HEK293 (cell line): Measurements from ENCODE around the gene SH2D2A.
A peak's percentile ranks its signal among the peaks of the same experiment; 100 is the strongest.

Experiments used
- CTCF ChIA-PET: fragments of 350-600 bp; formaldehyde crosslinking; extraction: SDS; loops from one replicate; lab custom pipeline; 2021; ENCODE audit warnings: antibody characterized with exemption; lab: Yijun Ruan, JAX
- POLR2A ChIA-PET: fragments of 300-600 bp; formaldehyde crosslinking; extraction: SDS; loops from one replicate; lab custom pipeline; 2020; ENCODE audit warnings: antibody characterized with exemption, inconsistent platforms; lab: Yijun Ruan, JAX
- H3K27ac ChIP-seq: fragments of 200-500 bp; sonication (Bioruptor generic); 2 replicates; pipeline ENCODE4 v1.5.1; 2014; ENCODE audit warnings: low read depth, low read length, control low read depth, inconsistent platforms; ENCODE audit errors: extremely low read depth
- H3K36me3 ChIP-seq, 2 experiments: fragments of 200-500 bp in 1 of 2; sonication (Bioruptor generic) in 1 of 2; 1 replicate in 1 of 2; 2 replicates in 1 of 2; pipeline ENCODE4 v1.5.1; 2014 to 2017; ENCODE audit warnings: inconsistent platforms in 2 of 2, low read length in 2 of 2; ENCODE audit not compliant: control insufficient read depth in 2 of 2, insufficient read depth in 1 of 2
- H3K4me1 ChIP-seq: fragments of 200-500 bp; sonication (Bioruptor generic); 2 replicates; pipeline ENCODE4 v1.5.1; 2014; ENCODE audit warnings: mild to moderate bottlenecking, low read length, inconsistent platforms; ENCODE audit not compliant: control insufficient read depth, insufficient read depth
- H3K4me3 ChIP-seq: 2 replicates; pipeline ENCODE4 v1.5.1; 2011; ENCODE audit warnings: low read depth, mild to moderate bottlenecking, control low read depth, low read length, moderate library complexity
- H3K9me3 ChIP-seq: fragments of 200-500 bp; sonication (Bioruptor generic); 2 replicates; pipeline ENCODE4 v1.5.1; 2014; ENCODE audit warnings: low read depth, low read length, inconsistent platforms; ENCODE audit not compliant: control insufficient read depth, insufficient read depth
- GLI2 ChIP-seq: fragments of 450-650 bp; formaldehyde crosslinking; IDR thresholded peaks from 2 replicates; pipeline ENCODE4; 2017; ENCODE audit warnings: missing biosample characterization, missing genetic modification characterization, low read depth, borderline replicate concordance
- GLIS1 ChIP-seq: fragments of 450-650 bp; formaldehyde crosslinking; IDR thresholded peaks from 2 replicates; pipeline ENCODE4 v1.5.1; 2016; ENCODE audit warnings: missing biosample characterization, missing genetic modification characterization
- KLF8 ChIP-seq: fragments of 450-650 bp; formaldehyde crosslinking; IDR thresholded peaks from 2 replicates; pipeline ENCODE4 v1.5.1; 2016; ENCODE audit warnings: missing biosample characterization, missing genetic modification characterization
- MYNN ChIP-seq: fragments of 450-650 bp; formaldehyde crosslinking; IDR thresholded peaks from 2 replicates; pipeline ENCODE4 v1.5.1; 2016; ENCODE audit warnings: missing biosample characterization, missing genetic modification characterization, borderline replicate concordance
- PRDM2 ChIP-seq: fragments of 450-650 bp; formaldehyde crosslinking; IDR thresholded peaks from 2 replicates; pipeline ENCODE4 v1.5.1; 2016; ENCODE audit warnings: missing biosample characterization, missing genetic modification characterization, borderline replicate concordance
- ZBTB11 ChIP-seq: fragments of 450-650 bp; formaldehyde crosslinking; conservative IDR thresholded peaks from 2 replicates; pipeline ENCODE4 v1.5.1; 2016; ENCODE audit warnings: low read depth, missing biosample characterization, missing genetic modification characterization
- ZBTB26 ChIP-seq: fragments of 450-650 bp; formaldehyde crosslinking; optimal IDR thresholded peaks from 2 replicates; pipeline ENCODE3; 2016; ENCODE audit warnings: missing biosample characterization, mild to moderate bottlenecking, missing genetic modification characterization
- ZIC2 ChIP-seq: fragments of 450-650 bp; formaldehyde crosslinking; IDR thresholded peaks from 2 replicates; pipeline ENCODE4 v1.5.1; 2016; ENCODE audit warnings: missing biosample characterization, missing genetic modification characterization
- ZNF114 ChIP-seq: fragments of 450-650 bp; formaldehyde crosslinking; IDR thresholded peaks from 2 replicates; pipeline ENCODE4 v1.5.0; 2017; ENCODE audit warnings: missing biosample characterization, missing genetic modification characterization
- ZNF138 ChIP-seq: fragments of 450-650 bp; formaldehyde crosslinking; IDR thresholded peaks from 2 replicates; pipeline ENCODE4 v1.5.1; 2016; ENCODE audit warnings: missing biosample characterization, missing genetic modification characterization, borderline replicate concordance
- ZNF140 ChIP-seq: fragments of 450-650 bp; formaldehyde crosslinking; IDR thresholded peaks from 2 replicates; pipeline ENCODE4 v1.5.1; 2016; ENCODE audit warnings: missing biosample characterization, missing genetic modification characterization
- ZNF18 ChIP-seq: fragments of 450-650 bp; formaldehyde crosslinking; IDR thresholded peaks from 2 replicates; pipeline ENCODE4 v1.5.1; 2016; ENCODE audit warnings: missing biosample characterization, missing genetic modification characterization
- ZNF311 ChIP-seq: fragments of 450-650 bp; formaldehyde crosslinking; IDR thresholded peaks from 2 replicates; pipeline ENCODE4 v1.5.1; 2017; ENCODE audit warnings: missing biosample characterization, missing genetic modification characterization, borderline replicate concordance
- ZNF324 ChIP-seq: fragments of 450-650 bp; formaldehyde crosslinking; IDR thresholded peaks from 2 replicates; pipeline ENCODE4 v1.5.1; 2016; ENCODE audit warnings: missing biosample characterization, missing genetic modification characterization
- ZNF350 ChIP-seq: fragments of 450-650 bp; formaldehyde crosslinking; IDR thresholded peaks from 2 replicates; pipeline ENCODE4 v1.5.0; 2017; ENCODE audit warnings: missing biosample characterization, mild to moderate bottlenecking, missing genetic modification characterization
- ZNF354C ChIP-seq: fragments of 450-650 bp; formaldehyde crosslinking; IDR thresholded peaks from 2 replicates; pipeline ENCODE4 v1.5.1; 2016; ENCODE audit warnings: missing biosample characterization, missing genetic modification characterization, low read depth, borderline replicate concordance
- ZNF362 ChIP-seq: fragments of 450-650 bp; formaldehyde crosslinking; IDR thresholded peaks from 2 replicates; pipeline ENCODE4 v1.5.1; 2016; ENCODE audit warnings: missing biosample characterization, missing genetic modification characterization
- ZNF37A ChIP-seq: fragments of 450-650 bp; IDR thresholded peaks from 2 replicates; pipeline ENCODE4 v1.5.1; 2018; ENCODE audit warnings: missing biosample characterization, missing genetic modification characterization
- ZNF473 ChIP-seq: fragments of 450-650 bp; formaldehyde crosslinking; IDR thresholded peaks from 2 replicates; pipeline ENCODE4 v1.5.1; 2017; ENCODE audit warnings: missing biosample characterization, missing genetic modification characterization
- ZNF48 ChIP-seq: fragments of 450-650 bp; formaldehyde crosslinking; IDR thresholded peaks from 2 replicates; pipeline ENCODE4 v1.5.1; 2016; ENCODE audit warnings: missing biosample characterization, missing genetic modification characterization
- ZNF529 ChIP-seq: fragments of 450-650 bp; formaldehyde crosslinking; IDR thresholded peaks from 2 replicates; pipeline ENCODE4 v1.5.1; 2017; ENCODE audit warnings: missing genetic modification characterization, missing biosample characterization; ENCODE audit not compliant: insufficient replicate concordance
- ZNF585B ChIP-seq: fragments of 450-650 bp; formaldehyde crosslinking; IDR thresholded peaks from 2 replicates; pipeline ENCODE4 v1.5.1; 2016; ENCODE audit warnings: missing biosample characterization, missing genetic modification characterization
- ZNF626 ChIP-seq: fragments of 450-650 bp; sonication (Bioruptor Pico); formaldehyde crosslinking; IDR thresholded peaks from 2 replicates; pipeline ENCODE4 v1.5.1; 2018; ENCODE audit warnings: missing biosample characterization, missing genetic modification characterization, inconsistent platforms
- ZNF843 ChIP-seq: fragments of 450-650 bp; formaldehyde crosslinking; IDR thresholded peaks from 2 replicates; pipeline ENCODE4 v1.5.1; 2016; ENCODE audit warnings: missing biosample characterization, missing genetic modification characterization

SH2D2A gene

GRCh38 chr1:156860113-156860627 lies 43.5 kb upstream of the SH2D2A start:
- Histone ChIP-seq H3K4me3 (peak overlapping the region; percentile 35), H3K4me1 (peaks cover 2% of the 10 kb centered on the region; the same call in 1 of the 2 replicates), H3K27ac (no peak overlapping the region), H3K9me3 (no peaks in the 10 kb centered on the region), H3K36me3 (no peaks in the 10 kb centered on the region)
- ChIA-PET CTCF (interaction anchor here (0.6 to 7.6 kb wide), 48 partner anchors 9 to 284 kb away, joined by 3 to 129 read pairs (median 6); partner anchors contain the start of genes ISG20L2, METTL25B, PRCC and SH2D2A), POLR2A (interaction anchor here (1.0 to 2.2 kb wide), 6 partner anchors 27 to 171 kb away, joined by 4 to 14 read pairs (median 4); partner anchors contain the start of genes ISG20L2, METTL25B and PRCC)
- TF ChIP-seq MYNN (tag by site-specific recombination) (no peak), ZNF324 (tag by site-specific recombination) (0 out of 2 replicates have a peak, but pooled peaks have one; percentile 35), ZNF362 (no peak), ZNF18 (no peak), ZNF37A (tag by site-specific recombination) (no peak), ZNF585B (tag by site-specific recombination) (no peak), ZIC2 (tag by site-specific recombination) (0 out of 2 replicates have a peak, but pooled peaks have one; percentile 13), KLF8 (tag by site-specific recombination) (no peak), ZNF529 (tag by site-specific recombination) (no peak), ZNF626 (tag by site-specific recombination) (no peak), ZNF354C (no peak), ZNF138 (tag by site-specific recombination) (no peak), ZNF473 (no peak), ZNF48 (tag by site-specific recombination) (no peak), ZNF114 (tag by site-specific recombination) (no peak), GLI2 (tag by site-specific recombination) (no peak), ZNF843 (tag by site-specific recombination) (no peak), PRDM2 (tag by site-specific recombination) (no peak), ZNF311 (no peak), GLIS1 (tag by site-specific recombination) (no peak; the same call in 1 of the 2 replicates), ZNF350 (tag by site-specific recombination) (no peak), ZNF140 (tag by site-specific recombination) (no peak), ZBTB11 (tag by site-specific recombination) (no peak), ZBTB26 (tag by site-specific recombination) (peak; percentile 76)
